ENCODE results near the gene RBMX.

- TF ChIP-seq CTCF (IDR thresholded peaks at IDR 0.05; ENCODE audit: low read depth, low read length), result no peak
- TF ChIP-seq MYC (IDR thresholded peaks at IDR 0.05; ENCODE audit: low read depth, low read length), result no peak
Measured at GRCh38 chrX:136878423-136878822, 2.1 kb downstream of the RBMX start.
